OCI-LY3 (cell line): ENCODE results near the gene CLDN1.
A peak's percentile ranks its signal among the peaks of the same experiment; 100 is the strongest.

Experiments
- H2AFZ ChIP-seq: fragments of 200-600, 300-600 bp; shearing (Covaris generic); 2 replicates; pipeline ENCODE4 v1.6.0; 2014; ENCODE audit warnings: antibody characterized with exemption, low read depth, low read length
- H3K27ac ChIP-seq: fragments of 200-600, 300-600 bp; sonication (generic); 2 replicates; pipeline ENCODE4 v1.5.1; 2014; ENCODE audit warnings: mild to moderate bottlenecking, low read length, moderate library complexity, mixed read lengths
- H3K27me3 ChIP-seq: fragments of 200-600, 300-600 bp; sonication (generic); 2 replicates; pipeline ENCODE4 v1.6.1; 2014; ENCODE audit warnings: low read depth, low read length, mixed read lengths
- H3K36me3 ChIP-seq: fragments of 200-600, 300-600 bp; sonication (generic); replicated peaks from 2 replicates; pipeline ENCODE3; 2014; ENCODE audit warnings: low read depth, low read length, mixed read lengths
- H3K4me1 ChIP-seq: fragments of 300-600, 200-600 bp; sonication (generic); 2 replicates; pipeline ENCODE4 v1.6.1; 2014; ENCODE audit warnings: low read length, mixed read lengths
- H3K4me2 ChIP-seq: fragments of 200-600, 300-600 bp; sonication (generic); 2 replicates; pipeline ENCODE4 v1.6.1; 2014; ENCODE audit warnings: low read length, mixed read lengths
- H3K4me3 ChIP-seq: fragments of 300-600, 200-600 bp; sonication (generic); 2 replicates; pipeline ENCODE4 v1.5.1; 2014; ENCODE audit warnings: antibody characterized with exemption, mild to moderate bottlenecking, low read length, moderate library complexity
- H3K79me2 ChIP-seq: fragments of 300-600, 200-600 bp; shearing (Covaris generic); 2 replicates; pipeline ENCODE4 v1.6.1; 2014; ENCODE audit warnings: mild to moderate bottlenecking, low read length, mixed read lengths
- H3K9ac ChIP-seq: fragments of 300-600, 200-600 bp; shearing (Covaris generic); 2 replicates; pipeline ENCODE4 v1.6.0; 2014; ENCODE audit warnings: mild to moderate bottlenecking, low read length, moderate library complexity
- H3K9me3 ChIP-seq: fragments of 200-600, 300-600 bp; shearing (Covaris generic); 2 replicates; pipeline ENCODE4 v1.6.1; 2014; ENCODE audit warnings: low read length, mixed read lengths; ENCODE audit not compliant: insufficient read depth
- H4K20me1 ChIP-seq: fragments of 200-600, 300-600 bp; sonication (generic); 2 replicates; pipeline ENCODE4 v1.6.1; 2016; ENCODE audit warnings: low read length, mixed read lengths; ENCODE audit not compliant: insufficient read depth
- EZH2phosphoT487 ChIP-seq: fragments of 200-600 bp; shearing (Covaris generic); IDR thresholded peaks from 2 replicates; pipeline ENCODE4 v1.6.1; 2018; ENCODE audit warnings: antibody characterized with exemption, mixed run types, low read depth
- TF ChIP-seq, protein P1 (sequence below): fragments of 200-600, 300-600 bp; sonication (generic); IDR thresholded peaks from 2 replicates; pipeline ENCODE4 v1.5.1; 2014; ENCODE audit warnings: antibody characterized with exemption, low read length, low read depth

CLDN1 gene

DNA sequence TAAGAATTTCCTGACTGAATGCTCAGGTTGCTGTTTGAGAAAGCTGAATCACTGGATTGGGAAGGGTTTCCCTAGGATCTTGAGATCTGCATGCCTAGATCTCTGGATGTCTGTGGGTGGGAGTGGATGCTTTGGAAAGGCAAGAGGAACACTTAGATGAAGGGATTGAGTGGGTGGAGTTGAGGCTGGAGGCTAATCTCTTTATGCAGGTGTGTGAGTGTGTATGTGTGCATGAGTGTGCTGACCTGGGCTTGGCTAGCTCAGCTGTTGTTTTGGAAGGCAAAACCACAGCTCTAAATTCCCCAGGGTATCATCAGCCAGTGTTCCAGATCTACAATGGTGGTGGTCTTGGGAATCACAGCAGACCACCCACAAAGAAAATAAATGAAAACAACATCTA is 60.5 kb downstream of the CLDN1 start:
- no peak overlapping the region for H3K27ac ChIP-seq
- H3K4me2 ChIP-seq: no peak overlapping the region
- H3K27me3 ChIP-seq: no peaks in the 10 kb centered on the region
- H2AFZ ChIP-seq: no peak overlapping the region
- TF ChIP-seq, protein P1, sequence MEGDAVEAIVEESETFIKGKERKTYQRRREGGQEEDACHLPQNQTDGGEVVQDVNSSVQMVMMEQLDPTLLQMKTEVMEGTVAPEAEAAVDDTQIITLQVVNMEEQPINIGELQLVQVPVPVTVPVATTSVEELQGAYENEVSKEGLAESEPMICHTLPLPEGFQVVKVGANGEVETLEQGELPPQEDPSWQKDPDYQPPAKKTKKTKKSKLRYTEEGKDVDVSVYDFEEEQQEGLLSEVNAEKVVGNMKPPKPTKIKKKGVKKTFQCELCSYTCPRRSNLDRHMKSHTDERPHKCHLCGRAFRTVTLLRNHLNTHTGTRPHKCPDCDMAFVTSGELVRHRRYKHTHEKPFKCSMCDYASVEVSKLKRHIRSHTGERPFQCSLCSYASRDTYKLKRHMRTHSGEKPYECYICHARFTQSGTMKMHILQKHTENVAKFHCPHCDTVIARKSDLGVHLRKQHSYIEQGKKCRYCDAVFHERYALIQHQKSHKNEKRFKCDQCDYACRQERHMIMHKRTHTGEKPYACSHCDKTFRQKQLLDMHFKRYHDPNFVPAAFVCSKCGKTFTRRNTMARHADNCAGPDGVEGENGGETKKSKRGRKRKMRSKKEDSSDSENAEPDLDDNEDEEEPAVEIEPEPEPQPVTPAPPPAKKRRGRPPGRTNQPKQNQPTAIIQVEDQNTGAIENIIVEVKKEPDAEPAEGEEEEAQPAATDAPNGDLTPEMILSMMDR: no peak
- no peak for TF ChIP-seq EZH2phosphoT487
- no peaks in the 10 kb centered on the region for H3K9me3 ChIP-seq
- no peaks in the 10 kb centered on the region for H4K20me1 ChIP-seq
- no peak overlapping the region for H3K9ac ChIP-seq
- H3K36me3 ChIP-seq: no peaks in the 10 kb centered on the region
- no peaks in the 10 kb centered on the region for H3K4me1 ChIP-seq
- no peak overlapping the region for H3K4me3 ChIP-seq
- no peaks in the 10 kb centered on the region for H3K79me2 ChIP-seq

DNA sequence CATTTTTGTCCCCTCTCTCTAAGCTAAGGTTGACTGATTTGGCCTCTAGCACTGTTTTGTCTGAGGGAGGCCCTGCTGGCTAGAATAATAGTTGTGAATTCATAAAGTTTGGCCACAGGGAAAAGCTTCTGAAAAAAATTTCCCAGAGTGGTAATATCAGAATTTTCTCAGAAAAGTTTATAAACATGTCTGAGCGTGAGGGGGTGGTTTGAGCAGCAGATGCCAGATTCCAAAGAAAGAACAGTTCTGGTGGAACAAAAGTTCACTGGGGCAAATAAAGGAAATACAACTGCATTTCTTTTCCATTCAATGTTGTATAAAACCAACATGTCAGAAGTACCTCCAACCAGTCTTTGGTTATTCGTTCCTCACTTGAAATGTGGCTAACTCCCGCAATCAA is 61.2 kb downstream of the CLDN1 start:
- no peaks in the 10 kb centered on the region for H3K27me3 ChIP-seq
- no peaks in the 10 kb centered on the region for H4K20me1 ChIP-seq
- no peak overlapping the region for H3K27ac ChIP-seq
- no peaks in the 10 kb centered on the region for H3K79me2 ChIP-seq
- H3K9ac ChIP-seq: no peak overlapping the region
- no peaks in the 10 kb centered on the region for H3K4me1 ChIP-seq
- no peak overlapping the region for H3K4me2 ChIP-seq
- no peak overlapping the region for H3K4me3 ChIP-seq
- TF ChIP-seq, protein P1: no peak
- TF ChIP-seq EZH2phosphoT487: no peak
- H2AFZ ChIP-seq: no peak overlapping the region
- no peaks in the 10 kb centered on the region for H3K36me3 ChIP-seq
- H3K9me3 ChIP-seq: no peaks in the 10 kb centered on the region

DNA sequence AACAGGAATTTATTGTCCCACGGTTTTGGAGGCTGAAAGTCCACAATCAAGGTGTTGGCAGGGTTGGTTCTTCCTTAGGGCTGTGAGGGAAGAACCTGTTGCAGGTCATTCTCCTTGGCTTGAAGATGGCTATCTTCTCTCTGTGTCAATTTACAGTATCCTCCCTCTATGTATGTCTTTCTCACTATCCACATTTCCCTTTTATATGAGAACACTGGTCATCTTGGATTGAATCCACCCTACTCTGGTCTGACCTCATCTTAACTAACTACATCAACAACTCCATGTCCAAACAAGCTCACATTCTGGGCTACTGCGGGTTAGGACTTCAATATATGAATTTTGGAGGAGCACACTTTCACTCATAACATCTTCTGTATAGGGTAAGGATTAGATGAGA is 61.9 kb downstream of the CLDN1 start:
- Histone ChIP-seq H3K79me2 (no peaks in the 10 kb centered on the region), H3K27ac (no peak overlapping the region), H3K4me3 (no peak overlapping the region), H3K9me3 (no peaks in the 10 kb centered on the region), H3K4me1 (no peaks in the 10 kb centered on the region), H3K27me3 (no peaks in the 10 kb centered on the region), H3K9ac (no peak overlapping the region), H4K20me1 (no peaks in the 10 kb centered on the region), H3K4me2 (no peak overlapping the region), H3K36me3 (no peaks in the 10 kb centered on the region), H2AFZ (no peak overlapping the region)
- TF ChIP-seq, protein P1: no peak
- no peak for TF ChIP-seq EZH2phosphoT487

DNA sequence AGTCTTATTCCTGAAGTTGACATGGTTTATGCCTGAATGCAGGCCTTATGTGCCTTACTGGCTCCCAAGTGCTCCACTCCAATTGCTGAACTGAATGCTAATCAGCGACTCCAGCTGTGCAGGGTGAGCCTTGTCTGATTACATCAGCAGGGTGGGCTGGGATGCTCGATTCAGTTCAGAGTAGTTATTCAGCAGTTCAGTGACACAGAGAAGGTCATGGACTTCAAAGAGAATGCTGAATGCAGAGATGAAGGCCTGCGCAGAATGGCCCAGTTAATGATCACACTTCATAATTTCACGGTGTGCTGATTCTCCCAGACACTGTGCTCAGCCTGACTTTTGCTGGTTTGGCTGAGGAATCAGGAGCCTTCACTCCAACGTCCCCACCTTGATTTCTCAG is 63.6 kb downstream of the CLDN1 start:
- H3K27me3 ChIP-seq: no peaks in the 10 kb centered on the region
- no peak overlapping the region for H3K4me2 ChIP-seq
- H4K20me1 ChIP-seq: no peaks in the 10 kb centered on the region
- H3K27ac ChIP-seq: no peak overlapping the region
- no peak for TF ChIP-seq EZH2phosphoT487
- TF ChIP-seq, protein P1: no peak
- no peaks in the 10 kb centered on the region for H3K36me3 ChIP-seq
- peak overlapping the region; percentile 8; the same call in 1 of the 2 replicates for H2AFZ ChIP-seq
- H3K4me3 ChIP-seq: no peak overlapping the region
- H3K9me3 ChIP-seq: no peaks in the 10 kb centered on the region
- no peaks in the 10 kb centered on the region for H3K4me1 ChIP-seq
- no peaks in the 10 kb centered on the region for H3K79me2 ChIP-seq
- no peak overlapping the region for H3K9ac ChIP-seq
